ENCODE results near the gene TMPRSS11A.

Gene TMPRSS11A

GRCh38 chr4:67963356-67963755 is at the start of gene TMPRSS11A:
TSS of gene TMPRSS11A (minus strand) at chr4:67963493. CDS start at chr4:67963393, 100 bp downstream.
- no peak for DNase-seq (ENCODE audit: low spot score)

GRCh38 chr4:68011684-68012083 is 48.4 kb upstream of the TMPRSS11A start:
- no peak for DNase-seq (ENCODE audit: low spot score)

DNA sequence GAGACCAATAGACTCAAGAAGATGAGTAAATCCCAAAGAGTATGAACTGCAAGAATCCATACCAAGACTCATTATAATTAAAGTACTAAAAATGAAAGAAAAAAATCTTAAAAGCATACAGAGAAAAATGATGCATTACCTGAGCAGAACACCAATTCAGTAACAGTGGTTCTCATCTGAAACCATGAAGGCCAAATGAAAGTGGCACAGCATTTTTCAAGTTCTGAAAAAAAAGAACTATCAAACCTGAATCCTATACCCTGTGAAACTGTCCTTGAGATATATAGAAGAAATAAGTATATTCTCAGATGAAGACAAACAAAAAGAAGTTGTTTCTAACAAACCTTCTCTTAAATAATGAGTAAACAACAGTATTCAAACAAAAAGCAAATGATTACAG is 39.6 kb upstream of the TMPRSS11A start:
- DNase-seq (ENCODE audit: low spot score) = no peak

DNA sequence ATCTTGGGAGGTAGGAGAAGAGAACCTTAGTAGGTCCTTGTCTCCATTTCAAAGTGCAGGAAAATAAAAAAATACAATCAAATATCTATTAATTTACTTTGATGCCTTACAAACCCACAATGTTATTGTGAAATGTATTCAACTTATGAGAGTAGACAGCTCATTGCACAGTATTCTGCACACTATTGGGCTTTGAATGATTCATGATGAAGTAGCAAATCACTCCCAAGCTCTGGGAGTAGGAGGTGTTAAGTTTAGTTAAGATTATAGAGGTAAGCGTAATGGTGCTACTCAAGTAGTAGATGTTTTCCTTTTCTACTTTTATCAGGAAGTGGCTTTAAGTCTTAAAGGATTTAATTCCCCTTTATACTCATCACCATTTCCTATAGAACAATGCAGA is 32.8 kb upstream of the TMPRSS11A start:
- DNase-seq (ENCODE audit: low spot score) = no peak

DNA sequence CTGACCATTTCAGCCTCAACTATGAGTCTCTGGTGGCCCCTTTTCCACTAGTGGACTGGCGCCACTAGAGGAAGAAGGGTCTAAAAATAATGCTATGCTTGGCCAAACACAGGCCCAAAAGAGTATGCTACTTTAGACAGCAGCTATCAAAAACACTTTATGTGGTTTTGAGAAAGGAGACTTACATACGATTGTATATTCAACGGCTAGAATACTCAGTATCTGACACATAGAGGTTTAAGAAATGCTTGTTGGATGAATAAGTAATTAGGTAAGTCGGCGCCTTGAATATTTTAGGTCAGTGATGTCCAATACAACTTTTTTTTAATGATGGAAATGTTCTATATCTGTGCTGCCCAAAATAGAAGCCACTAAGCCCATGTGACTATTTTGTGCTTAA is 25.7 kb upstream of the TMPRSS11A start:
- DNase-seq (ENCODE audit: low spot score) = no peak

- no peak for DNase-seq (ENCODE audit: low spot score)
Measured at GRCh38 chr4:67983333-67983732, 20.0 kb upstream of the TMPRSS11A start.

DNA sequence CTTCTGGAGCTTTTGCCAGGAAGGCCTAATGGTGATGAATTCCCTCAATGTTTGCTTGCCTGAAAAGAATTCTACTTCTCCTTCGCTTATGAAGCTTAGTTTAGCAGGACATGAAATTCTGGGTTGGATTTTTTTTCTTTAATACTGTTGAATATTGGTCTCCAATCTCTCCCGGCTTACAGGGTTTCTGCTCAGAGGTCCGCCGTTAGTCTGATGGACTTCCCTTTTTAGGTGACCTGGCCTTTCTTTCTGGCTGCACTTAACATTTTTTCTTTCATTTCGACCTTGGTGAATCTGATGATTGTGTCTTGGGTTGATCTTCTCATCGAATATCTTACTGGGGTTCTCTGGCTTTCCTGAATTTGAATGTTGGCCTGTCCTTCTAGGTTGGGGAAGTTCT is 17.2 kb upstream of the TMPRSS11A start:
- DNase-seq (ENCODE audit: low spot score) = no peak

DNA sequence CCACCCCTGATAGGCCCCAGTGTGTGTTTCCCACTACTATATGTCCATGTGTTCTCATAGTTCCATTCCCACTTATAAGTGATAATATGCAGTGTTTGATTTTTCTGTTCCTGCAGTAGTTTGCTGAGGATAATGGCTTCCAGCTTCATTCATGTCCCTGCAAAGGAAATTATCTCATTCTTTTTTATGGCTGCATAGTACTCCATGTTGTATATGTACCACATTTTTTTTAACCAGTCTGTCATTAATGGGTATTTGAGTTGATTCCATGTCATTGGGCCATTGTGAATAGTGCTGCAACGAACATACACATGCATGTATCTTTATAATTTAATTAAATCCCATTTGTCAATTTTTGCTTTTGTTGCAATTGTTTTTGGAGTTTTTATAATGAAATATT is 10.3 kb upstream of the TMPRSS11A start:
- DNase-seq (ENCODE audit: low spot score) = no peak

DNA sequence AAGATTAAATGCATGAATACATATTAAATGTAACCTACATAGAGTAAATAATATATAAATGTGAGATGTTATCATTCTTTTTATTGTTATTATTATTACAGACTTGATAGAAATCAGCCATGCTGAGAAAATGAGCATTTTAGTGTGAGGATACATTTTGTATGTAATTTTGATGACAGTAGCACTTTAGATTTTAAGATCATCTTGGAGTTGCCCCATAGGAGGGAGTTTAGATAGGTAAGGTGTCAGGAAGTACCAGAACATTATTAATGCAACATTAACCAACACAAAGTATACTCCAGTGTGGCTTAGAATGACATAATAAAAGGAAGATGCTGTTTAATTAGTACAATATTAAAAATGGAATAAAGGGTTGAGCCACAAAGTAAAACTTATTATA is 8.4 kb downstream of the TMPRSS11A start:
- no peak for DNase-seq (ENCODE audit: low spot score)

DNA sequence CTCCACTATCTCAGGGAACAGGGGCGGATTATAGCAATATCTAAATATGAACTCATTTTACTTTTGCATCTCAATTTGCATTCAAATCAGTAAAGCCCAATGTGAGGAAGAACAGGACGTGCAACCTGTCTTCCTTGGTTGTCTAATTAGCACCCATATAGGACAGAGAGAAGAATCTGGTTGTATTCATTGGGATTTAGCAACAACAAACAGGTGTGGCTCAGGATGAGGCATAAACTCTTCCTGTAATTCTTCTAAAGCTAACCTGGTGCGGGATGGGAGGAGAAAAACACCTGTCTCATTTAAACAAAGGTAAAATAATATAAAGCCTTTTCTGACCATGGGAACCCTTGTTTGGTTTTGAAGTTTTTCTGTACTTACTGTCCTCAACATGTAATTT is 22.2 kb downstream of the TMPRSS11A start:
- DNase-seq (ENCODE audit: low spot score) = no peak

- no peak for DNase-seq (ENCODE audit: low spot score)
Measured at GRCh38 chr4:67940506-67940905, 22.8 kb downstream of the TMPRSS11A start.

- no peak for DNase-seq (ENCODE audit: low spot score)
Measured at GRCh38 chr4:67939195-67939594, 24.1 kb downstream of the TMPRSS11A start.

GRCh38 chr4:67935888-67936287 is 27.4 kb downstream of the TMPRSS11A start:
- DNase-seq (ENCODE audit: low spot score) = no peak

DNA sequence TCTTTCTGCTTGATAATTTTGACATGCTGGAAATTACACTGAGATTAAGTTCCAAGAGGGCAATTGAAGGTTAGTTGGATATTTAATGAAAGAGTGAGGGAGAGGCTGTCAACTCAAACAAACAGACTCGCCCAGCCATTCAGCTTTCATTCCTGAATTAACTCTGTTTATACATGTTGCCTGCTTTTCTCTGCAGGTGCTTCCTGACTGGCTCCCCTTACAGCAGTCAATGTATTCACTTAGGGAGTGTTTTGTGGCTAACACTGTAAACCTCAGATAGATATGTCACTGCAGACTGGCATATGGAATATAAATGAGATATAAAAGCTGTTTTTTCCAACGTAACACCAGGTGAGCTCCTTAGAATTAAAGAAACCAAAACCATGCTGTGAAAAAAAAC is 28.7 kb downstream of the TMPRSS11A start:
- no peak for DNase-seq (ENCODE audit: low spot score)

- no peak for DNase-seq (ENCODE audit: low spot score)
Measured at GRCh38 chr4:67933755-67934154, 29.5 kb downstream of the TMPRSS11A start.

DNA sequence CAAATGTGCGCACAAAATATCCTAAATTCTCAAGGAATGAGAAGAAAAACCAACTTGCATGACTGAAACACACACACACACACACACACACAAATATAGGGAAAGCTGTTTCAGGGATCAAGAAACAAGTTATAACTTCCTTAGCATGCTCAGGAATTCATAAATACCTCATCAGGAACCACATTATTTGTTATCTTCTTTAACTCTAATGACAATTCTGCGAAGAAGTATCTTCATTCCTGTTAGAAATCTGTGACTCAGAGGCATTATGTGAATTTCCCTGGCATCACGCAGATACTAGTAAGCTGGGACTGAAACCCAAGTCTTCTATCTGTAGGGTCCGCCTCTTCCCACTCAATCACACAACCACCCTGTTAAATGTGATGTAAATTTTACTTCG is 30.3 kb downstream of the TMPRSS11A start:
- no peak for DNase-seq (ENCODE audit: low spot score)

DNA sequence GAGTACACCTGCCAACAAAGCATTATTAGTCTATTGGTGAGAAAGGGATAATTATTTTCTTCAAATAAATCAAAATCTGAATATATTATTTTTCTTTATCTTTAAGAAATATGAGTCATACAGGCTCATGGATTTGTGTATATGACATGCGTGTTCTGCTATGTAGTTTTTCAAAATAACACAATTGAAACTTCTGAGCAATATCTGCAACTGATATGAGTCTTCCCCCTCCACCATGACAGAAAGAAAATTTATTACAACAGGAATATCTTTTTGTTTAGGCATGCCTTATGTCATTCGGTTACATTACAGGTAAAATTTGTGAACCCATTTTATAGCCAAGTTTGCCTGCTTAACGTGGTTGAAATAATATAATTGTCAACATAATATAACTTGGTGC is 32.0 kb downstream of the TMPRSS11A start:
- no peak for DNase-seq (ENCODE audit: low spot score)

DNA sequence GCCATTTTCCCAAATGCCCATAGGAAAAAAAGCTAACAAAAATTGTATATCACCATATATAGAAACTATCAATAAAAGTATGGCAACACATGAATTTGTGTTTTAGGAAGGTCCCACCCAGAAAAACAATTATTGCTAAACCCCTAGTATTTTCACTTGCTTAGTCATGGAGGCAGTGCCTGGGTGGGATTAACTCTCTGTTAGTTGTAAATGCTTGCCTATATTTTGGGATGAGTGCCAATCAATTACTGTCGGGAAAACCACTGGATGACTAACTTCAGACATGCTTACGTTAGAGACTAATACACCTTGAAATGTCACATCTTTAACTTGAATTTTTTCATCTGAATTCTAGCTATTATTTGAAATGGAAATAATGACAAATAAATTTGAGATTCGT is 33.9 kb downstream of the TMPRSS11A start:
- DNase-seq (ENCODE audit: low spot score) = no peak

GRCh38 chr4:67928546-67928945 is 34.7 kb downstream of the TMPRSS11A start:
- no peak for DNase-seq (ENCODE audit: low spot score)

DNA sequence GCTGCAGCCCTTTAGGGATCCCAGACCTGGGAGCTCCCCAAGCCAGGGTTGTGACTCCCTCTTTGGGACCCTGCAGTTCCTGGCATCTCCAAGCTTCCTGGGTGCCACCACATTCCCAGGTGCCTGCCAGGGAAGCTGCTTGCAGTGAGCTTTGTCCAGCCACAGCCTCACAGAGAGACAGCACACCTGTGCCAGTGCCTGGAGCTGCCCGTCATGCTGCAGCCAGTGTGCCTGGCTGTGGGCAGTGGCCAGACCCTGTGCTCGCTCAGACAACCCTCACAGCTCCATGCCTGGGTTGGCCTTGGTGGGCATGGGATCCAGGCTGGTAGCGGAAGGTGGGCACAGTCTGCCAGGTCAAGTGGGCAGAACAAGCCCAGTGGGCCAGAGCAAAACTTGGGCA is 36.0 kb downstream of the TMPRSS11A start:
- no peak for DNase-seq (ENCODE audit: low spot score)

DNA sequence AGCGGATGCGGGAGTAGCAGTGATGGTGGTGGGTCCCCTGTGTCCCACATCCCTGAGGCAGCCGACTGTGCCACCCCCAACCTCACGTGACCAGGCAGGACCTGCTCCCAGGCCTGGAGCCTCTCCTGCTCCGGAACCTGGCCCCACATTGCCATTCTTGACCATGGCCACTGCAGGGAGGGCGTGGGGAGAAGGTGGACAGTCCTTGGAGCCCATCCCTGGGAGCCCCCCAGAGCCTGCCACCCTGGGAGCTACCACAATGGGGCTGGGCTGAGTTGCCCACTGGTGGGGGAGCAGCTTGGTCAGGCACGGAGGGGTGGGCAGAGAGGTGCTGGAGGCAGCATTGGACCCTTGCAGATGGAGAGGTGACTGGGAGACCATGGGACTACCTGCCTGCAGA is 36.8 kb downstream of the TMPRSS11A start:
- no peak for DNase-seq (ENCODE audit: low spot score)

DNA sequence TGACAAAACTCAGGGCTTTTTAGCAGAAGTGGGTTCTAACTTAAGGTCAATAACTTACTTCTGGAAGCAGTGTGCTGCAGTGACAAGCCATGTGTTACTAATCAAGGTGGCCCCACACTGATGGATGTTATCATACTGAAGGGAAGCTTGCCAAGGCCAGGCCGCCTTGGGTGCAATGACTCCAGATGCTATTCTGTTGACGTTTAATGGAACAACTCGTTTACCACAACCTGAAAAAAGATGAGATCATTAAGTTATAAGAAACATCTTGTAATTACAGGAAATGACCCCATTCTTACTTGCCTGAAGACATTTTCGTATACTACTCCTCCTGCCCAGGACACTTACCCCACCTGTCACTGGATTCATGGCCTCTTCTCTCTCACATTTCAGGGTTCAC is 40.6 kb downstream of the TMPRSS11A start:
- no peak for DNase-seq (ENCODE audit: low spot score)

DNA sequence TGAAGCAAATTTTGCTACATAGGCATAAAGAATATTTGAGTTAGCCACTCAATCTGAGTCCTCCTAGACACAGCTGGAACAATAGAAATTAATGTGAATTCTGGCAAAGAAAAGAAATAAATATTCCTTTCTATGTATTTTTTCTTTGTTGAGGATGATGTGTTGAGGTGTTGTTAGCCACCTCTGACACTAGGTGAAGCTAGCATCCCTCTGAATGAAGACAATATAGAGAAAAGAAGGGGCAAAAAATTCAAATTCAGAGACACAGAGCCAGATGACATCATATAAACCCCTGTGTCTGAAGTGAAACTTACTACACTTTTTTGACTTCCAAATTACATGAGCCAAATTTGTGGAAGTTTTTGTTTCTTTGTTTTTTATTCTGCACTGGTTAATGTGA is 44.9 kb downstream of the TMPRSS11A start:
- DNase-seq (ENCODE audit: low spot score) = no peak

- no peak for DNase-seq (ENCODE audit: low spot score)
Measured at GRCh38 chr4:67915400-67915966, 47.8 kb downstream of the TMPRSS11A start.

DNA sequence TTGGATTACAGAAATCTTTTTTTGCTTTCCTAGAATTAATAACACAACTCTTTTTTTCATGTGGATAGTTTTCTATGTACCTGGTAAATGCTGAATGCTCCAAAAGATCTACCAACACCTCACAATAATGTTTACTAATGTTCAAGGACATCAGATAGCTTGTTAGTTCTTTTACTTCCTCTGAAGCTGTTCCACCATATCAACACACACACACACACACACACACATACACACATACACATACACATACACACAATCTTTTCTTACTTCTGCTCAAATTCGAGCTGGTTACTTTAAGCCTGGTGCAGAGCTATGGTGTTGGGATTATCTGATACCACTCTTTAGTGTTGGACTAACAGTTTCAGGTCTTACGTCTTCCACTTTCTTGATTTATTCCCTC is 51.2 kb downstream of the TMPRSS11A start:
- no peak for DNase-seq (ENCODE audit: low spot score)
